CD4-positive, alpha-beta T cell (primary cell): Measurements from ENCODE around the gene MNAT1. TPM values are rescaled to one million over a fixed set of nuclear protein-coding genes. Genes with fewer than 3 reads are reported as not detected.

Experiments used
- ATAC-seq: fragments of 200-7000 bp; cut with Tn5 transposase; one replicate; pipeline ENCODE4 v1.10.0; 2022; ENCODE audit warnings: mild to moderate bottlenecking; ENCODE audit not compliant: poor library complexity
- CTCF ChIA-PET: fragments of 350-600 bp; sonication (Branson Sonifier 250); formaldehyde crosslinking; loops from one replicate; lab custom pipeline; 2021; ENCODE audit warnings: antibody characterized with exemption, inconsistent platforms; lab: Charles Lee
- POLR2A ChIA-PET: fragments of 350-600 bp; sonication (Branson Sonifier 250); formaldehyde crosslinking; loops from one replicate; lab custom pipeline; 2021; ENCODE audit warnings: antibody characterized with exemption, inconsistent platforms; lab: Charles Lee
- DNase-seq, 14 experiments: peaks; one replicate each; pipeline ENCODE4 v3.0.0-alpha.2; 2013 to 2020; ENCODE audit warnings: mixed read lengths in 2 of 14
- H3K27ac ChIP-seq, 2 donors: one replicate each; pipeline versions ENCODE4 v1.5.1 to v1.7.0; 2013; ENCODE audit warnings: low read length in 2 of 2, low read depth in 1 of 2, mild to moderate bottlenecking in 1 of 2
- H3K27me3 ChIP-seq, 2 experiments: 1 replicate in 1 of 2; 2 replicates in 1 of 2; pipeline versions ENCODE4 v1.6.1 to v1.7.0; 2013; ENCODE audit warnings: low read length in 2 of 2, control low read depth in 1 of 2, mild to moderate bottlenecking in 1 of 2, moderate library complexity in 1 of 2; ENCODE audit not compliant: insufficient read depth in 2 of 2, control insufficient read depth in 1 of 2
- H3K36me3 ChIP-seq: one replicate; pipeline ENCODE4 v1.6.1; 2013; ENCODE audit warnings: low read length, control low read depth; ENCODE audit not compliant: insufficient read depth
- H3K4me1 ChIP-seq: one replicate; pipeline ENCODE4 v1.6.1; 2013; ENCODE audit warnings: low read length, control low read depth; ENCODE audit not compliant: insufficient read depth
- H3K4me3 ChIP-seq: one replicate; pipeline ENCODE4 v1.5.1; 2013; ENCODE audit warnings: mild to moderate bottlenecking, low read length, moderate library complexity
- H3K9me3 ChIP-seq, 2 experiments: 1 replicate in 1 of 2; 2 replicates in 1 of 2; pipeline versions ENCODE4 v1.6.1 to v1.7.0; 2013; ENCODE audit warnings: low read length in 2 of 2, mild to moderate bottlenecking in 2 of 2, control low read depth in 1 of 2, moderate library complexity in 1 of 2; ENCODE audit not compliant: control insufficient read depth in 1 of 2, insufficient read depth in 1 of 2
- H3K27ac Mint-ChIP-seq: one replicate; pipeline ENCODE4 v1.8.0; 2020; ENCODE audit warnings: mixed read lengths
- H3K27me3 Mint-ChIP-seq: one replicate; pipeline ENCODE4 v1.8.0; 2021; ENCODE audit warnings: mixed read lengths
- H3K36me3 Mint-ChIP-seq: one replicate; pipeline ENCODE4 v1.8.0; 2021; ENCODE audit warnings: low read depth, mixed read lengths
- H3K4me1 Mint-ChIP-seq: one replicate; pipeline ENCODE4 v1.8.0; 2021; ENCODE audit warnings: low read depth, mixed read lengths
- H3K4me3 Mint-ChIP-seq: one replicate; pipeline ENCODE4 v1.8.0; 2020; ENCODE audit warnings: mild to moderate bottlenecking, mixed read lengths
- H3K9me3 Mint-ChIP-seq: one replicate; pipeline ENCODE4 v1.8.0; 2020; ENCODE audit warnings: mixed read lengths
- CTCF ChIP-seq: fragments of 200-600 bp; IDR thresholded peaks from one replicate; pipeline ENCODE4 v1.8.0; 2022; ENCODE audit warnings: antibody characterized with exemption, mild to moderate bottlenecking
- intact Hi-C, 2 experiments: fragments of 100-400 bp; cut with DNase I in 1 of 2; cut with micrococcal nuclease in 1 of 2; formaldehyde crosslinking; loops; one replicate each; pipeline versions ENCODE4 v1.15.1 to v1.9.0; 2023 to 2025; cut with DNase I, micrococcal nuclease
- total RNA-seq, 174 experiments: library from RNA in 2 of 174; stranded (reverse) in 2 of 174; gene quantifications; one replicate each; pipeline ENCODE4 v1.2.3 and lab custom pipeline; 2021 to 2026

The MNAT1 gene
- total RNA-seq, 2 experiments from 2014 or later: 15.4 to 15.9 TPM

- H3K27ac Mint-ChIP-seq: no peak overlapping the region
- DNase-seq: no peak
Measured at GRCh38 chr14:60974090-60974651, 239.6 kb downstream of the MNAT1 start.

GRCh38 chr14:60975551-60975950 is 241.0 kb downstream of the MNAT1 start:
- Histone ChIP-seq H3K4me1 (peaks cover 4% of the 10 kb centered on the region), H3K4me3 (no peak overlapping the region), H3K27me3 (no peaks in the 10 kb centered on the region), H3K27ac (no peak overlapping the region), H3K36me3 (no peaks in the 10 kb centered on the region), H3K9me3 (no peaks in the 10 kb centered on the region)
- DNase-seq (no peak), ATAC-seq (no peak)
- H3K27me3 Mint-ChIP-seq: no peaks in the 10 kb centered on the region
- intact Hi-C loops: loop anchor here in 1 of 2 experiments (10.0 kb wide), 2 partner anchors 891 to 1491 kb away; partner anchors contain the start of genes JKAMP and L3HYPDH
- TF ChIP-seq CTCF: no peak
- CTCF ChIA-PET: no interaction called here
- peaks cover 36% of the 10 kb centered on the region for H3K4me1 Mint-ChIP-seq
- H3K27ac Mint-ChIP-seq: peak overlapping the region; percentile 19
- POLR2A ChIA-PET: no interaction called here
- no peak overlapping the region for H3K4me3 Mint-ChIP-seq
- peaks cover 22% of the 10 kb centered on the region for H3K36me3 Mint-ChIP-seq
- no peaks in the 10 kb centered on the region for H3K9me3 Mint-ChIP-seq

More at GRCh38 chr14:60974090-60974651, 239.6 kb downstream of the MNAT1 start:
- Histone ChIP-seq H3K9me3 (no peaks in the 10 kb centered on the region), H3K27ac (no peak overlapping the region), H3K27me3 (no peaks in the 10 kb centered on the region), H3K4me3 (no peak overlapping the region), H3K36me3 (no peaks in the 10 kb centered on the region), H3K4me1 (no peaks in the 10 kb centered on the region)
- H3K27me3 Mint-ChIP-seq: no peaks in the 10 kb centered on the region
- POLR2A ChIA-PET: no interaction called here
- intact Hi-C loops: loop anchor here in 1 of 2 experiments (10.0 kb wide), 2 partner anchors 889 to 1489 kb away; partner anchors contain the start of genes JKAMP and L3HYPDH
- TF ChIP-seq CTCF: no peak
- no peak overlapping the region for H3K4me3 Mint-ChIP-seq
- no peak for ATAC-seq
- H3K9me3 Mint-ChIP-seq: no peaks in the 10 kb centered on the region
- peaks cover 22% of the 10 kb centered on the region for H3K36me3 Mint-ChIP-seq
- CTCF ChIA-PET: no interaction called here
- peaks cover 32% of the 10 kb centered on the region for H3K4me1 Mint-ChIP-seq

GRCh38 chr14:60977847-60978246 is 243.3 kb downstream of the MNAT1 start:
- Histone ChIP-seq H3K4me1 (peaks cover 17% of the 10 kb centered on the region), H3K27me3 (no peaks in the 10 kb centered on the region), H3K9me3 (no peaks in the 10 kb centered on the region), H3K36me3 (no peaks in the 10 kb centered on the region), H3K27ac (no peak overlapping the region), H3K4me3 (no peak overlapping the region)
- no peak for DNase-seq
- Mint-ChIP-seq H3K9me3 (no peaks in the 10 kb centered on the region), H3K27ac (no peak overlapping the region), H3K4me1 (peaks cover 36% of the 10 kb centered on the region), H3K36me3 (peaks cover 16% of the 10 kb centered on the region), H3K4me3 (no peak overlapping the region), H3K27me3 (no peaks in the 10 kb centered on the region)
- ATAC-seq: no peak
- TF ChIP-seq CTCF: no peak
- CTCF ChIA-PET: no interaction called here
- POLR2A ChIA-PET: no interaction called here
- intact Hi-C loops: loop anchor here in 1 of 2 experiments (10.0 kb wide), 2 partner anchors 893 to 1493 kb away; partner anchors contain the start of genes JKAMP and L3HYPDH
